Smooth muscle cell (in vitro differentiated cells): Measurements from ENCODE around the gene LCA5L. TPM values are rescaled to one million over a fixed set of nuclear protein-coding genes. Genes with fewer than 3 reads are reported as not detected.

ENCODE experiments used
- DNase-seq: peaks from one replicate; lab custom pipeline; 2025; ENCODE audit not compliant: unreplicated experiment; lab: John Stamatoyannopoulos, UW
- H2AFZ ChIP-seq: fragments of 200-600 bp; sonication (generic); 2 replicates; pipeline ENCODE4 v1.6.0; 2016; ENCODE audit warnings: antibody characterized with exemption, low read depth, mild to moderate bottlenecking
- H3F3A ChIP-seq: fragments of 200-600 bp; sonication (generic); 2 replicates; pipeline ENCODE4 v1.6.0; 2017; ENCODE audit warnings: antibody characterized with exemption, low read depth
- H3K27ac ChIP-seq: fragments of 200-600 bp; sonication (generic); 2 replicates; pipeline ENCODE4 v1.5.1; 2016; ENCODE audit warnings: low read depth, mild to moderate bottlenecking
- H3K27me3 ChIP-seq: fragments of 200-600 bp; sonication (generic); 2 replicates; pipeline ENCODE4 v1.6.1; 2016; ENCODE audit warnings: low read depth, mild to moderate bottlenecking
- H3K36me3 ChIP-seq: fragments of 200-600 bp; sonication (generic); 2 replicates; pipeline ENCODE4 v1.5.1; 2016; ENCODE audit warnings: low read depth
- H3K4me1 ChIP-seq: fragments of 200-600 bp; sonication (generic); 2 replicates; pipeline ENCODE4 v1.5.1; 2016; ENCODE audit warnings: low read depth
- H3K4me2 ChIP-seq: fragments of 200-600 bp; sonication (generic); 2 replicates; pipeline ENCODE4 v1.6.0; 2016; ENCODE audit warnings: mild to moderate bottlenecking
- H3K4me3 ChIP-seq: fragments of 200-600 bp; sonication (generic); 2 replicates; pipeline ENCODE4 v1.5.1; 2016; ENCODE audit warnings: mild to moderate bottlenecking
- H3K79me2 ChIP-seq: fragments of 200-600 bp; sonication (generic); 2 replicates; pipeline ENCODE4 v1.6.0; 2016; ENCODE audit warnings: low read depth, mild to moderate bottlenecking
- H3K9ac ChIP-seq: fragments of 200-600 bp; sonication (generic); 2 replicates; pipeline ENCODE4 v1.6.0; 2016; ENCODE audit warnings: low read depth
- H3K9me3 ChIP-seq: fragments of 200-600 bp; sonication (generic); replicated peaks from 2 replicates; pipeline ENCODE4 v1.5.1; 2016; ENCODE audit warnings: low read depth
- H4K20me1 ChIP-seq: fragments of 200-600 bp; sonication (generic); 2 replicates; pipeline ENCODE4 v1.6.0; 2016; ENCODE audit warnings: low read depth
- WGBS: methylation state at CpG from one replicate; pipeline ENCODE4 v1.1.7; 2016; ENCODE audit warnings: low lambda C conversion rate; 5-methylcytosine and 5-hydroxymethylcytosine counted together
- polyA plus RNA-seq: library from polyadenylated mRNA; unstranded; fragments of >200 nt; fragmentation: Nextera tagmentation; extraction: Ambion mirVana; gene quantifications from 2 replicates; pipeline ENCODE4 v1.2.1, GENCODE V29; 2016
- total RNA-seq: library from RNA; depleted of rRNA; stranded (reverse); fragments of >200 nt; gene quantifications from 2 replicates; pipeline ENCODE4 v1.2.3, GENCODE V29; 2014
- TF ChIP-seq, protein P1 (sequence below): fragments of 200-600 bp; sonication (generic); IDR thresholded peaks from 2 replicates; pipeline ENCODE4 v1.5.1; 2017; ENCODE audit warnings: borderline replicate concordance, mild to moderate bottlenecking, antibody characterized with exemption; ENCODE audit not compliant: insufficient read depth, poor library complexity, severe bottlenecking

LCA5L gene
- total and polyA plus RNA-seq, 2 experiments from 2014 or later = 2.2 to 2.4 TPM

DNA sequence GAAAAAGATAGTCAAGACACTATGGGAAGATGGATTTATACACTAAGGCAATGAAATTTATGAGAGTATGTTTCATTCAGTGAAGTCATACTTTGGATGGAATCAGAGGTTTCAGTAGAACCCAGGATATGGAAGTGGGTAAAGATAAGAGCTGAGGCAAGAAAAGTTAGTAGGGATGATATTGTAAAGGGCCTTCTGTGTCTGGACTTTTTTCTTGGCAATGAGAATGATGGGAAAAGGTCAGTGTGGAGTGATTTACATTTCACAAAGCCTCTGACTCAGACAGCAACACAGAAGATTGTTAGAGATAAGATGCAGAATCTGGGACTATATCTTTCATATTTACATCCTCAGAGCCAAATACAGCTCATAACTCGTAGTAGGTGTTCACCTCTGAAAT is 38.3 kb upstream of the LCA5L start:
- H3K4me2 ChIP-seq = no peak overlapping the region
- H3K9ac ChIP-seq = no peak overlapping the region
- H3K4me3 ChIP-seq = no peak overlapping the region
- no peaks in the 10 kb centered on the region for H4K20me1 ChIP-seq
- WGBS = 61% methylated on average over 1 of the region's 1 CpG
- no peaks in the 10 kb centered on the region for H3K4me1 ChIP-seq
- no peak for DNase-seq
- TF ChIP-seq, protein P1, sequence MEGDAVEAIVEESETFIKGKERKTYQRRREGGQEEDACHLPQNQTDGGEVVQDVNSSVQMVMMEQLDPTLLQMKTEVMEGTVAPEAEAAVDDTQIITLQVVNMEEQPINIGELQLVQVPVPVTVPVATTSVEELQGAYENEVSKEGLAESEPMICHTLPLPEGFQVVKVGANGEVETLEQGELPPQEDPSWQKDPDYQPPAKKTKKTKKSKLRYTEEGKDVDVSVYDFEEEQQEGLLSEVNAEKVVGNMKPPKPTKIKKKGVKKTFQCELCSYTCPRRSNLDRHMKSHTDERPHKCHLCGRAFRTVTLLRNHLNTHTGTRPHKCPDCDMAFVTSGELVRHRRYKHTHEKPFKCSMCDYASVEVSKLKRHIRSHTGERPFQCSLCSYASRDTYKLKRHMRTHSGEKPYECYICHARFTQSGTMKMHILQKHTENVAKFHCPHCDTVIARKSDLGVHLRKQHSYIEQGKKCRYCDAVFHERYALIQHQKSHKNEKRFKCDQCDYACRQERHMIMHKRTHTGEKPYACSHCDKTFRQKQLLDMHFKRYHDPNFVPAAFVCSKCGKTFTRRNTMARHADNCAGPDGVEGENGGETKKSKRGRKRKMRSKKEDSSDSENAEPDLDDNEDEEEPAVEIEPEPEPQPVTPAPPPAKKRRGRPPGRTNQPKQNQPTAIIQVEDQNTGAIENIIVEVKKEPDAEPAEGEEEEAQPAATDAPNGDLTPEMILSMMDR = no peak
- H3K27ac ChIP-seq = no peak overlapping the region
- H2AFZ ChIP-seq = no peak overlapping the region
- H3K27me3 ChIP-seq = no peaks in the 10 kb centered on the region
- no peaks in the 10 kb centered on the region for H3K9me3 ChIP-seq
- H3F3A ChIP-seq = no peaks in the 10 kb centered on the region
- H3K79me2 ChIP-seq = no peaks in the 10 kb centered on the region
- no peaks in the 10 kb centered on the region for H3K36me3 ChIP-seq

DNA sequence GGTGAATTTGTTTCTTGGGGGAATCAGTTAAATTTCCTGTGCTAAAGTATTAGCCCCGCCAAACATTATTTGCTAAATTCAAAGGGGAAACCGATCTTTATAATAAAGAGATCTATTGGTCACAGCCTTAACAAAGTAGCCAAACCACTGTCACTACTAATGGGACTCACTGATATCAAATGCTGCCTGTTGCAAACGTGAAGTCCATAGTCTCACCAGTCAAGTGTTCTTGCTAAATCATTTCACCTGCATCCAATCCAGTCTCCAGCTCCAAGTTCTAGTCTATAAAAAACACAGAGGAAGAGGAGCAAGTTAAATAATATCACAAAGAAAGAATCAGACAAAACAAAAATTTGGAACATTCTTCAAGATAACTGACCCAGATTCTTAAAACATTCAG is 36.3 kb upstream of the LCA5L start:
- no peak overlapping the region for H2AFZ ChIP-seq
- no peaks in the 10 kb centered on the region for H3K4me1 ChIP-seq
- H3K4me3 ChIP-seq = no peak overlapping the region
- TF ChIP-seq, protein P1 = no peak
- H3K27me3 ChIP-seq = no peaks in the 10 kb centered on the region
- no peaks in the 10 kb centered on the region for H3K79me2 ChIP-seq
- no peaks in the 10 kb centered on the region for H4K20me1 ChIP-seq
- H3K9me3 ChIP-seq = no peaks in the 10 kb centered on the region
- no peak overlapping the region for H3K27ac ChIP-seq
- WGBS = 91% methylated on average over 3 of the region's 3 CpGs
- DNase-seq = no peak
- H3K4me2 ChIP-seq = no peak overlapping the region
- no peak overlapping the region for H3K9ac ChIP-seq
- H3K36me3 ChIP-seq = no peaks in the 10 kb centered on the region
- H3F3A ChIP-seq = no peaks in the 10 kb centered on the region

DNA sequence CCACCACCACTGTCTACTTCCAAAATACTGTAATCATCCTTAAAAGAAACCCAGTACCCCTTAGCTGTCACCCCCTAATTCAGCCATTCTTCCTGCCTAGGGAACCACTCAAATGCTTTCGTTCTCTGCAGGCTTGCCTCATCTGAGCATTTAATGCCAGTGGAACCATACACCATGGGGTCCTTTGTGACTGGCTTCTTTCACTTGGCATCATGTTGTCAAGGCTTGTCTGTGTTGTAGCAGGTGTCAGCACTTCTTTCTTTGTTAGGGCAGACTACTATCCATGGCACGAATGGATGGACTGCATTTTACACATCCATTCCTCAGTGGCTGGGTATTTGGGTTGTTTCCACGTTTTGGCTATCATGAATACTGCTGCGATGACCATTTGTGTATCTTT is 34.7 kb upstream of the LCA5L start:
- no peak for DNase-seq
- no peak overlapping the region for H2AFZ ChIP-seq
- TF ChIP-seq, protein P1 = no peak
- H3K27me3 ChIP-seq = no peaks in the 10 kb centered on the region
- no peaks in the 10 kb centered on the region for H3K36me3 ChIP-seq
- H3K27ac ChIP-seq = no peak overlapping the region
- H3F3A ChIP-seq = no peaks in the 10 kb centered on the region
- H3K4me3 ChIP-seq = no peak overlapping the region
- WGBS = 93% methylated on average over 4 of the region's 4 CpGs
- no peaks in the 10 kb centered on the region for H3K79me2 ChIP-seq
- no peak overlapping the region for H3K9ac ChIP-seq
- no peaks in the 10 kb centered on the region for H3K4me1 ChIP-seq
- no peaks in the 10 kb centered on the region for H3K9me3 ChIP-seq
- no peak overlapping the region for H3K4me2 ChIP-seq
- no peaks in the 10 kb centered on the region for H4K20me1 ChIP-seq

DNA sequence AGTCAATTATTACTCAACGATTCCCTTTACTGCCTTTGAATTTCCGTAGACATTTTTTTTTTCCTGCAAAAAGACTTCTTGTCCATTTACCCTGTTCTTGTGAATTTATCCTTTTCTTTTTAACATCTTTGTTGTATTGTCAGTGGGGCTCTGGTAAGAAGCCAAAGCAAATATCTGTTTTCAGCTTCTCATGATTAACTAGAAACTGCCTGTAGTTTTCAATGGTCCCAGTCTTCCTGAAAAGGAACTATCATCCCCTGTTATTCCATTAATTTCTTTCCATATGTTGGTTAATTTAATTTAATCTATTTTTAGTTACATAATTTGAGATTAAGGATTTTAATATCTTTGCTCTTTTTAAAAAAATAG is 34.2 kb upstream of the LCA5L start:
- Histone ChIP-seq H3F3A (no peaks in the 10 kb centered on the region), H3K9ac (no peak overlapping the region), H3K27me3 (no peaks in the 10 kb centered on the region), H3K4me2 (no peak overlapping the region), H3K79me2 (no peaks in the 10 kb centered on the region), H3K36me3 (no peaks in the 10 kb centered on the region), H3K4me1 (no peaks in the 10 kb centered on the region), H3K4me3 (no peak overlapping the region), H4K20me1 (no peaks in the 10 kb centered on the region), H2AFZ (no peak overlapping the region), H3K9me3 (no peaks in the 10 kb centered on the region), H3K27ac (no peak overlapping the region)
- 65% methylated on average over 2 of the region's 2 CpGs for WGBS
- TF ChIP-seq, protein P1 = no peak
- DNase-seq = no peak
